Sigmoid colon (tissue), 7 donors: ENCODE measurements around the gene RASAL1. TPM values are rescaled to one million over a fixed set of nuclear protein-coding genes. Genes with fewer than 3 reads are reported as not detected.

Experiments
- DNase-seq: peaks from one replicate; pipeline ENCODE4 v3.0.0-alpha.2; 2019
- H3K27ac ChIP-seq, 4 donors: fragments of 200-600 bp; sonication (generic); one replicate each; pipeline ENCODE4 v1.5.1; 2016 to 2019; ENCODE audit warnings: mild to moderate bottlenecking in 1 of 4
- H3K27me3 ChIP-seq, 3 donors: fragments of 200-600 bp; sonication (generic); one replicate each; pipeline ENCODE4 v1.5.1; 2019; ENCODE audit warnings: mild to moderate bottlenecking in 1 of 3
- H3K36me3 ChIP-seq, 4 donors: fragments of 200-600 bp; sonication (generic); one replicate each; pipeline ENCODE4 v1.5.1; 2016 to 2019
- H3K4me1 ChIP-seq, 4 donors: fragments of 200-600 bp; sonication (generic); one replicate each; pipeline ENCODE4 v1.5.1; 2017 to 2019
- H3K4me3 ChIP-seq, 4 donors: fragments of 200-600 bp; sonication (generic); one replicate each; pipeline ENCODE4 v1.5.1; 2017 to 2019; ENCODE audit warnings: mild to moderate bottlenecking in 2 of 4, moderate library complexity in 1 of 4
- H3K9me3 ChIP-seq, 4 donors: fragments of 200-600 bp in 3 of 4; sonication (generic) in 3 of 4; one replicate each; pipeline versions ENCODE4 v1.5.1 to v1.6.1; 2013 to 2019
- EP300 ChIP-seq, 4 donors: sonication (generic); formaldehyde crosslinking; IDR thresholded peaks; one replicate each; pipeline ENCODE4 v1.6.1; 2017; ENCODE audit warnings: antibody characterized with exemption in 4 of 4
- POLR2A ChIP-seq, 2 donors: fragments of 450-650 bp; IDR thresholded peaks; one replicate each; pipeline ENCODE4 v1.6.1; 2016; ENCODE audit warnings: antibody characterized with exemption in 2 of 2, mild to moderate bottlenecking in 2 of 2, moderate library complexity in 2 of 2
- POLR2AphosphoS5 ChIP-seq, 4 donors: sonication (generic); formaldehyde crosslinking; IDR thresholded peaks; one replicate each; pipeline ENCODE4 v1.6.1; 2017; ENCODE audit warnings: antibody characterized with exemption in 4 of 4
- WGBS, 2 donors: extraction: QIAGEN DNeasy Blood & Tissue Kit; methylation state at CpG; one replicate each; pipeline ENCODE4 v1.1.7; 2013; 5-methylcytosine and 5-hydroxymethylcytosine counted together
- intact Hi-C: fragments of 100-400 bp; cut with DNase I; formaldehyde crosslinking; loops from one replicate; pipeline ENCODE4 v1.15.1; 2023
- polyA plus RNA-seq, 3 donors: library from polyadenylated mRNA; stranded (reverse); fragments of 200-250 nt; gene quantifications; one replicate each; pipeline ENCODE4 v1.2.3, GENCODE V29; 2013
- total RNA-seq, 4 donors: library from RNA; depleted of rRNA; stranded (reverse); fragments of >200 nt; gene quantifications; one replicate each; pipeline ENCODE4 v1.1.0, GENCODE V29; 2016
- TF ChIP-seq, protein P1 (sequence below), 4 experiments: fragments of 450-650 bp in 3 of 4; fragments of 200-600 bp in 1 of 4; IDR thresholded peaks; one replicate each; pipeline ENCODE4 v1.5.1; 2016 to 2019; ENCODE audit warnings: antibody characterized with exemption in 4 of 4, mild to moderate bottlenecking in 3 of 4, moderate library complexity in 2 of 4
- donor health status: healthy with polysubstance abuse.
- donor health status: Bipolar disorder and iron deficiency.
- donor health status: healthy.

RASAL1 gene
- total and polyA plus RNA-seq, 7 donors = under 0.01 to 10.5 (median 3.0) TPM; not detected in 2

DNA sequence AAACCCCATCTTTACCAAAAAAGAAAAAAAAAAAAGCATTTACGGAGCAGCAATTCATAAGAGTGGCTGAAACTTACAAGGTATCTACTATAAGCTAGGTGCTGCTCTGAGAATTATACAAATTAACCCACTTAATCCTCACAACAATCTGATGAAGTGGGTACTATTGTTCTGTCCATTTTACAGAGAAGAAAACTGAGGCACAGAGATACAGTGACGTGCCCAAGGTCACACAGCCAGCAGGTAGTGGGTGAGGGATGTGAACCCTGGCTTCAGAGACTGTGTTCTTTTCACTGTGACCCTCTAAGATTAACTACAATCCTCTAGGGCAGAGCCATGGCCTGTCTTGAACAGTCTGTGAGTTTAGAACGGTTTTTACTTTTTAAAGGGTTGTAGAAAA is 46.4 kb upstream of the RASAL1 start:
- Histone ChIP-seq H3K4me1 (peaks cover 0 to 26% (median 24%) of the 10 kb centered on the region in 4 donors), H3K9me3 (no peaks in the 10 kb centered on the region), H3K27ac (no peak overlapping the region), H3K4me3 (no peak overlapping the region), H3K27me3 (no peaks in the 10 kb centered on the region), H3K36me3 (peaks cover 28 to 43% (median 29%) of the 10 kb centered on the region in 4 donors)
- intact Hi-C loops = loop anchor here (10.0 kb wide), 1 partner anchor 63 kb away; no protein-coding TSS in a partner anchor
- no peak for DNase-seq
- WGBS, 2 donors = 87 to 90% methylated on average over 3 of the region's 3 CpGs
- TF ChIP-seq, protein P1, sequence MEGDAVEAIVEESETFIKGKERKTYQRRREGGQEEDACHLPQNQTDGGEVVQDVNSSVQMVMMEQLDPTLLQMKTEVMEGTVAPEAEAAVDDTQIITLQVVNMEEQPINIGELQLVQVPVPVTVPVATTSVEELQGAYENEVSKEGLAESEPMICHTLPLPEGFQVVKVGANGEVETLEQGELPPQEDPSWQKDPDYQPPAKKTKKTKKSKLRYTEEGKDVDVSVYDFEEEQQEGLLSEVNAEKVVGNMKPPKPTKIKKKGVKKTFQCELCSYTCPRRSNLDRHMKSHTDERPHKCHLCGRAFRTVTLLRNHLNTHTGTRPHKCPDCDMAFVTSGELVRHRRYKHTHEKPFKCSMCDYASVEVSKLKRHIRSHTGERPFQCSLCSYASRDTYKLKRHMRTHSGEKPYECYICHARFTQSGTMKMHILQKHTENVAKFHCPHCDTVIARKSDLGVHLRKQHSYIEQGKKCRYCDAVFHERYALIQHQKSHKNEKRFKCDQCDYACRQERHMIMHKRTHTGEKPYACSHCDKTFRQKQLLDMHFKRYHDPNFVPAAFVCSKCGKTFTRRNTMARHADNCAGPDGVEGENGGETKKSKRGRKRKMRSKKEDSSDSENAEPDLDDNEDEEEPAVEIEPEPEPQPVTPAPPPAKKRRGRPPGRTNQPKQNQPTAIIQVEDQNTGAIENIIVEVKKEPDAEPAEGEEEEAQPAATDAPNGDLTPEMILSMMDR (IDR thresholded peaks at IDR 0.05) = no peak
- TF ChIP-seq POLR2A (IDR thresholded peaks at IDR 0.05) = no peak

DNA sequence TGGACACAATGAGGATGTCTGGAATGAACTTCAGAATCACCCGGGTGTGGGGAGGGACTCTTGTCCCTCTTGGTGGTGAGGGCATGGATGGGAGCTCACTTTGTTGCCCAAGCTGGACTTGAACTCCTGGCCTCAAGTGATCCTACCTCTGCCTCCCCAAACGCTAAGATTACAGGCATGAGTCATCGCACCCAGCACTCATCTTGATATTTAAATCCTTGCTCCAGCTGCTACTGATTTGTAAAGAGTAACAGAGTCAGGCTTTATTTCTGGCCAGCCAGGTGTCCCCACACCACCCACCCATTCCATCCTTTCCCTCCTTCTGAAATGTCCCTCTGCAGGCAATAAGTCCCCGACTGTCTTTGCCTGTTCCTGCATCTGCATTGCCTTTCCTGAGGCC is 44.8 kb upstream of the RASAL1 start:
- no peaks in the 10 kb centered on the region for H3K9me3 ChIP-seq
- 62 to 80% methylated on average over 4 of the region's 4 CpGs for WGBS, 2 donors
- no peak for DNase-seq
- H3K27me3 ChIP-seq = no peaks in the 10 kb centered on the region
- H3K36me3 ChIP-seq = peaks cover 35 to 56% (median 41%) of the 10 kb centered on the region in 4 donors
- peaks cover 0 to 15% (median 12%) of the 10 kb centered on the region in 4 donors for H3K4me1 ChIP-seq
- intact Hi-C loops = loop anchor here (10.0 kb wide), 1 partner anchor 64 kb away; no protein-coding TSS in a partner anchor
- H3K27ac ChIP-seq = no peak overlapping the region
- H3K4me3 ChIP-seq = no peak overlapping the region
- TF ChIP-seq POLR2A (IDR thresholded peaks at IDR 0.05) (no peak), POLR2AphosphoS5 (IDR thresholded peaks at IDR 0.05) (no peak), EP300 (IDR thresholded peaks at IDR 0.05) (no peak)
- TF ChIP-seq, protein P1 (IDR thresholded peaks at IDR 0.05) = no peak

DNA sequence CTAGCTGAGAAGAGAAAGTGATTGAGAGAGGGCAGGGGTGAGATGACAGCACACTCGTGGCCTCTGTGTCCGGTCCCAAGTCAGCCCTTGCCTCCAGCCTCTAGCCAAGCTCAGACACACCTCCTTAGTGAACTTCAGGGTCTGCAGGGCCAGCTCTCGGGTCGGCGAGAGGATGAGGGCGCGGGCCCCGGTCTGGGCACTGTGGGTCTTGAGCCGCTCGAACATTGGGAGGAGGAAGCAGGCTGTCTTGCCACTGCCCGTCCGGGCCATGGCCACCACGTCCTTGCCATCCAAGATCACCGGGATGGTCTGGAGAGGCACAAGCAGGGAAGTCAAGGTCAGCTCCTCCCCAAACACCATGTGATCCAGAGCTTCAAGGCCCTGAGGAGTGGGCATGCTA is 43.5 kb upstream of the RASAL1 start:
- Histone ChIP-seq H3K4me1 (peaks cover 0 to 11% (median 7%) of the 10 kb centered on the region in 4 donors), H3K36me3 (peaks cover 36 to 69% (median 46%) of the 10 kb centered on the region in 4 donors), H3K27me3 (no peaks in the 10 kb centered on the region), H3K9me3 (no peaks in the 10 kb centered on the region), H3K27ac (no peak overlapping the region), H3K4me3 (no peak overlapping the region)
- intact Hi-C loops = no loop called here
- TF ChIP-seq EP300 (IDR thresholded peaks at IDR 0.05) (no peak), POLR2AphosphoS5 (IDR thresholded peaks at IDR 0.05) (no peak), POLR2A (IDR thresholded peaks at IDR 0.05) (no peak)
- TF ChIP-seq, protein P1 (IDR thresholded peaks at IDR 0.05) = no peak
- WGBS, 2 donors = 95 to 96% methylated on average over 14 of the region's 14 CpGs
- DNase-seq = no peak

DNA sequence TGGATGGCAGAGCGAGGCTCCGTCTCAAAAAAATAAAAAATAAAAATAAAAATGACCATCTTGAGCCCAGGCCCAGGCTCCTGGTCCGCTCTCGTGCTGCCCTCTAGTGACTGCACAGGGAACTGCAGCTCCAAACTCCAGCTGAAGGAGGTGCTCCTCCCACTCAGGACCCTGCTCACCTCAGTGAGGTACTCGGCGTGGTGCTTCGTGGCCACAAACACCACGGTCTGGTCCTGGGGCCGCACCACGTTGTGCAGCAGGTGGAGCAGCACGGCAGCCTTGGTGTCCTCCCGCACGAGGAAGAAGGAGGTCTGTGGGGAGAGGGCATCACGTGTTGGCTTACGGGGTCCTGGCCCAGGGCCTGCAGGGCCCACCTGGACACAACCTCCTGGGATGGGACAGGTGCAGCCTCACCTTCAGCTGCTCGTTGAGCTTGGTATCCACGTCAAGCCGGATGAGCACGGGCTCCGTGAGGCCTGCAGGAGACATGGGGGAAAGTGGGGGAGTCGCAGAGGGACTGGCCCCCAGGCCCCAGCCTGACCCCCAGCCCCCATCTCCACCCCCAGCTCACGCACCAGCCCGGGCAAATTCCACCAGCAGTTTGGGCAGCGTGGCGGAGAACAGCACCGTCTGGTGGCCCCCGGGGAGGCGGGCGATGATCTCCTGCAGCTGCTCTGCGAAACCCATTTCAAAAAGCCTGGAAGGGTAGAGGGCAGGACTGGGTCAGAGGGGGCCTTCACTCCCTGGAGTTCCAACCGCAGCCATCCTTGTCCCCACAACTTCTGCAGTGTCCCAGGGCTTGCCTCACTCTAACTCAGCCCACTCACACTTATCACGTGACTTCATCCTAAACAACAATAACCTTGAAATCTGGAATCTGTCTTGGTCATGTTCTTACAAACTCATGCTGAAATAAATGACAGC is 39.2 kb upstream of the RASAL1 start:
- Histone ChIP-seq H3K27me3 (no peaks in the 10 kb centered on the region), H3K27ac (no peak overlapping the region), H3K4me3 (no peak overlapping the region), H3K9me3 (no peaks in the 10 kb centered on the region), H3K36me3 (peaks cover 71 to 97% (median 77%) of the 10 kb centered on the region in 4 donors), H3K4me1 (no peaks in the 10 kb centered on the region)
- intact Hi-C loops = loop anchor here (2.0 kb wide), 1 partner anchor 126 kb away; no protein-coding TSS in a partner anchor
- WGBS, 2 donors = 57 to 62% methylated on average over 32 of the region's 32 CpGs
- TF ChIP-seq EP300 (IDR thresholded peaks at IDR 0.05) (no peak), POLR2A (IDR thresholded peaks at IDR 0.05) (no peak), POLR2AphosphoS5 (IDR thresholded peaks at IDR 0.05) (no peak)
- TF ChIP-seq, protein P1 (IDR thresholded peaks at IDR 0.05) = peak; percentile 66 to 99 (median 88)
- no peak for DNase-seq
